Activated CD8-positive, alpha-beta T cell treated with anti-CD3 and anti-CD28 coated beads, Interleukin-2, amount 10 ng/mL, durations not matched to agents 7 days and 5 days (primary cell): ENCODE results near the gene SLC22A12. TPM values are rescaled to one million over a fixed set of nuclear protein-coding genes. Genes with fewer than 3 reads are reported as not detected.

Source experiments
- ATAC-seq: fragments of 150-1000 bp; cut with Tn5 transposase; one replicate; pipeline ENCODE4 v1.10.0; 2021; ENCODE audit warnings: moderate library complexity
- CTCF ChIA-PET: fragments of 350-600 bp; sonication (Branson Sonifier 250); formaldehyde crosslinking; loops from one replicate; lab custom pipeline; 2021; ENCODE audit warnings: antibody characterized with exemption; lab: Charles Lee
- POLR2A ChIA-PET: fragments of 350-600 bp; sonication (Branson Sonifier 250); formaldehyde crosslinking; loops from one replicate; lab custom pipeline; 2021; ENCODE audit warnings: antibody characterized with exemption; lab: Charles Lee
- DNase-seq: peaks from one replicate; pipeline ENCODE4 v3.0.0-alpha.2; 2020
- H3K27ac Mint-ChIP-seq: one replicate; pipeline ENCODE4 v1.8.0; 2021; ENCODE audit warnings: mild to moderate bottlenecking, mixed read lengths
- H3K27me3 Mint-ChIP-seq: one replicate; pipeline ENCODE4 v1.8.0; 2021; ENCODE audit warnings: low read depth, mixed read lengths
- H3K36me3 Mint-ChIP-seq: one replicate; pipeline ENCODE4 v1.8.0; 2021; ENCODE audit warnings: low read depth, mixed read lengths
- H3K4me1 Mint-ChIP-seq: one replicate; pipeline ENCODE4 v1.8.0; 2021; ENCODE audit warnings: low read depth, mixed read lengths
- H3K4me3 Mint-ChIP-seq: one replicate; pipeline ENCODE4 v1.8.0; 2021; ENCODE audit warnings: mild to moderate bottlenecking, mixed read lengths
- H3K9me3 Mint-ChIP-seq: one replicate; pipeline ENCODE4 v1.8.0; 2022; ENCODE audit warnings: mixed read lengths; ENCODE audit not compliant: insufficient read depth
- total RNA-seq, 2 experiments: library from RNA; stranded (reverse); gene quantifications; one replicate each; pipeline ENCODE4 v1.2.3, GENCODE V29; 2021

The SLC22A12 gene
- total RNA-seq, 2 experiments from 2014 or later = not detected

- DNase-seq (no peak), ATAC-seq (no peak)
- Mint-ChIP-seq H3K4me3 (no peak overlapping the region), H3K4me1 (peaks cover 16% of the 10 kb centered on the region), H3K27ac (no peak overlapping the region), H3K27me3 (peaks cover 8% of the 10 kb centered on the region), H3K36me3 (no peaks in the 10 kb centered on the region), H3K9me3 (no peaks in the 10 kb centered on the region)
- ChIA-PET POLR2A (no interaction called here), CTCF (interaction anchor here (1.1 to 1.2 kb wide), 2 partner anchors 11 to 14 kb away, joined by 3 to 4 read pairs; no protein-coding TSS in a partner anchor)
Observed at GRCh38 chr11:64638829-64639228, 47.8 kb downstream of the SLC22A12 start.

DNA sequence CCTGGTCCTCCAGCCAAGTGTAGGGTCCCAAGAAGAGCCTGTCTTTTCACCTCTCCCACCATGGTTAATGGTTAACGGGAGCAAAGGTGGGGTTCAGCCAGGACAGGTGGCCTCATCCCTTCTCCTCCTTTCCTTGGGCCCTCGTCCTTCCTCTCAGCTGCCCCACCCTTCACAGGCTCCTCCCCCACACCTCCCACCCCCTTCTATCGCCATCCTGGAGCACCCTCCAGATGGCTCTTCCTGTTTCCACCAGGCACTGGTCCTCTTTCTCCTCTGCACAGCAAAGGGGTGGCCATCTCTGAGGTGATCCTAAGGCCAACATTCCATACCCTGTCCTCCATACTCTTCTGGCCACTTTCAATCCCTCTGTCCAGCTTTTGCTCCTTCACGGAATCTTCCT, 48.9 kb downstream of the SLC22A12 start:
- no peak overlapping the region for H3K4me3 Mint-ChIP-seq
- ChIA-PET POLR2A (no interaction called here), CTCF (interaction anchor here (1.2 kb wide), 1 partner anchor 10 kb away, joined by 3 read pairs; no protein-coding TSS in a partner anchor)
- H3K4me1 Mint-ChIP-seq = peaks cover 6% of the 10 kb centered on the region
- ATAC-seq (no peak), DNase-seq (no peak)
- peaks cover 18% of the 10 kb centered on the region for H3K27me3 Mint-ChIP-seq
- H3K9me3 Mint-ChIP-seq = no peaks in the 10 kb centered on the region
- H3K36me3 Mint-ChIP-seq = no peaks in the 10 kb centered on the region
- H3K27ac Mint-ChIP-seq = no peak overlapping the region

DNA sequence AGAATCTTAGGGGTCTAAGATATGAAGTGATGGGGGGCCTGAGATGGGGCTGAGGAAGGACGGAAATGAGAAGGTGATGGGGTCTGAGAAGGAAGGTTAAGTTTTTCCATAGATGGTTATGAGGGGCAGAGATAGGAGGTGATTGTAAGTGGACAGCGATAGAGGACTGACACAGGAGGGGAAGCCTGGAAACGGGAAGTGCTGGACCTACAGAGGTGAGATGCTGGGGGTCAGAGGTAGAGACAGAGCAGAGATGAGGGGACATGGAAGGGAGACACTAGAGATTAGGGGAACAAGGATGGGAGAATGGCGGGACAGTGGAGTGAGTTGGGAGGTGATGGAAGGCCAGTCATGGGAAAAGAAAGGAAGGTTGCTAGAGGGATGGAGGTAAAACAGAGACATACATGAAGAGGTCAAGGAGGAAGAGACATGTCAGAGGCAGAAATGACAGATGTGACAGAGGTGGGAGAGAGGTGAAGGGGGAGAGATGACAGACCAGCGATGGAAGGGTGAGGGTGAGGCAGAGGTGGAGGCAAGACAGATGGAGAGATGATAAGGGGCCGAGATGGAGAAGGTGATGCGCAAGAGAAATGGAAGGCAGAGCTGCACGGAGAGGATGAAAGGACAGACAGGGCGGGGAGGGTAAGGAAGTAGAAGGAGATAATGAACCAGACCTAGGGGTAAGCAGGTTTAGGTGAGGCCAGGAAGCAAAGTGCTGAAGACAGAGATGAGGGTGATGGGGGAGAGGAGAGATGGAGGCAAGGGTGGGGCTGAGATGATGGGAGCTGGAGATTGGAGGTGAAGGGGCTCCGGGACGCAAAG, 50.8 kb downstream of the SLC22A12 start:
- no peak overlapping the region for H3K27ac Mint-ChIP-seq
- no peaks in the 10 kb centered on the region for H3K4me1 Mint-ChIP-seq
- no peak for ATAC-seq
- no peaks in the 10 kb centered on the region for H3K36me3 Mint-ChIP-seq
- DNase-seq = no peak
- H3K27me3 Mint-ChIP-seq = peaks cover 34% of the 10 kb centered on the region
- POLR2A ChIA-PET = no interaction called here
- H3K4me3 Mint-ChIP-seq = no peak overlapping the region
- H3K9me3 Mint-ChIP-seq = no peaks in the 10 kb centered on the region
- CTCF ChIA-PET = no interaction called here

- no peak for ATAC-seq
- H3K9me3 Mint-ChIP-seq = no peaks in the 10 kb centered on the region
- CTCF ChIA-PET = no interaction called here
- no peaks in the 10 kb centered on the region for H3K36me3 Mint-ChIP-seq
- no peak overlapping the region for H3K27ac Mint-ChIP-seq
- H3K4me3 Mint-ChIP-seq = no peak overlapping the region
- POLR2A ChIA-PET = no interaction called here
- H3K4me1 Mint-ChIP-seq = no peaks in the 10 kb centered on the region
- H3K27me3 Mint-ChIP-seq = peaks cover 38% of the 10 kb centered on the region
- DNase-seq = no peak
Observed at GRCh38 chr11:64642418-64642735, 51.4 kb downstream of the SLC22A12 start.

DNA sequence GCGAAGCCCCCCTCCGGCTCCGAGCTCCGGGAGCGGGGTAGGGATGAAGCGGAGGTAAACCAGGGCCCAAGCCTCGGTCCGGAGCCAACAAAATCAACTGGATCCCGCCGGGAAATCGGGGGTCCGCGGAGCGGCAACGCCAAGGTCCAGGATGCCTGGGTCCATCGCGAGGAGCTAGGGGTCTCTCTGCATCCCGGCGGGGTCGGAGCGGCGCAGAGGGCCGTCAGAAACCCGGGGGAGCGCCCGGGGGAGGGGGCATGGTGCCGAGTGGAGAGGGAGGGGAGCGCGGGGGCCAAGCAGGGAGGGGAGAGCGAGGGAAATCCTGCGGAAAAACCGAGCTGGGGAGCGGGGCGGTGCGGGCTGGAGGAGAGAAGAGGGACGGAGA, 51.8 kb downstream of the SLC22A12 start:
- DNase-seq (no peak), ATAC-seq (no peak)
- Mint-ChIP-seq H3K27ac (no peak overlapping the region), H3K27me3 (peaks cover 38% of the 10 kb centered on the region), H3K9me3 (no peaks in the 10 kb centered on the region), H3K4me1 (no peaks in the 10 kb centered on the region), H3K36me3 (no peaks in the 10 kb centered on the region), H3K4me3 (no peak overlapping the region)
- ChIA-PET POLR2A (no interaction called here), CTCF (no interaction called here)

DNA sequence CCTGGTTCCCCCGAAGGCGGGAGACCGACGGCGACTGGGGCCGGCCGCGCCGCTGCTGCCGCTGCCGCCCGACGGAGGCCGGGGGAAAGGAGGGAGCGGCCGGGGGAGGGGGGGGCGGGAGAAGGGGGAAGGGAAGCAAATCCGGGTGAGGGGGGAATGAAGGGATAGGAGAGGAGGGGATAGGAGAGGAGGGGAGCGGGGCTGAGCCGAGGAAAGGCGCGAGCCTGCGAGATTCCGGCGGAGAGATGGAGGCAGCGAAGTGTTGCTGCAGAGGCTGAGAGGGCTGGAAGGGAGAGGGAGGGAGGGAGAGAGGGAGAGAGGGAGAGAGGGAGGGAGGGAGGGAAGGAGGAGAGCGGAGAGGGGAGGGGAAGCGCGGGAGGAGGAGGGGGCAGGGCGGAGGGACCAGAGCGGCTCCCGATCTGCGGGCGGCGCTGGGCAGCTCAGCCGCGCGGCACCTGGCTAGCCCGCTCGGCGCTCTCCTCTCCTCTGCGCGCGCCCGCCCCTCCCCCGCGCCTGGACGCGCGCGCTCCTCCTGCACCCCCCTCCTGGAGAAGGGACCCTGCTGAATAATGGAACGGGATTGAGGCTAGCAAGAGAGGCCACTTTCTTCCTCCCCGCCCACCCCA, 52.3 kb downstream of the SLC22A12 start:
- Mint-ChIP-seq H3K9me3 (no peaks in the 10 kb centered on the region), H3K27ac (no peak overlapping the region), H3K27me3 (peaks cover 38% of the 10 kb centered on the region), H3K36me3 (no peaks in the 10 kb centered on the region), H3K4me3 (no peak overlapping the region), H3K4me1 (no peaks in the 10 kb centered on the region)
- no peak for ATAC-seq
- ChIA-PET CTCF (no interaction called here), POLR2A (no interaction called here)
- no peak for DNase-seq

DNA sequence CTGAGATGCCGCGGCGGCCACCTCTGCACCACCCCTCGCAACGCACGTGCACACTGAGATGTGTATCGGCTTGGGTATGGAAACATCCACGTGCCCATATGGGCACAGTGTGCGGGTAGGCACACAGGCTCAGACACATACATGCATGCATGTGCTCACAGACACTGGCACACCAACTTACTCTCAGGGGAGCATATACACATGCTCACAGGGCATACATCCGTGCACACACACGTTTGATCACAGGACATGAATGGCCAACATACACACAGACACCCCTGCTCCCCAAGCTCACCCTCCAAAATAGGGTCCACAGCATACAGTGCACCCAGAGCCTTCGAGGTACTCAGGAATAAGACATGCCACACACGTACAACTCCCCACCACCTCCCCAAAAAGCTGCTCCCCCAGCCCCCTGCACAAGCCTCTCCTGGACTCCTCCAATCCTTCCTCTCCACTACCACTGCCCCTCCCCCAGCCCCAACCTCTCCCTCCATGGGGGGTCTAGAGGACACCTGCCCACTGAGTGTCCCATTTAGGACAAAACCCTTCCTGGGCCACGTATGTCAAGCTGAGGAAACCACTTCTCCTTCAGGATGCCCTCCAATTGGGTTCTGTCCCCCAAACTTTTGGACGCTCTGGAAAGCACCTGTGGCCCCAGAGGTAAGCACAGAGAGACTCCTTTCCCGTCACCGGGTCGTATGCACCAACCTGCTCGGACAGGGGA, 53.1 kb downstream of the SLC22A12 start:
- Mint-ChIP-seq H3K27ac (no peak overlapping the region), H3K9me3 (no peaks in the 10 kb centered on the region), H3K27me3 (peaks cover 35% of the 10 kb centered on the region), H3K4me3 (no peak overlapping the region), H3K4me1 (no peaks in the 10 kb centered on the region), H3K36me3 (no peaks in the 10 kb centered on the region)
- ATAC-seq = no peak
- DNase-seq = no peak
- ChIA-PET POLR2A (no interaction called here), CTCF (interaction anchor here (1.1 to 1.3 kb wide), 4 partner anchors 9 to 194 kb away, joined by 3 to 5 read pairs (median 4); no protein-coding TSS in a partner anchor)

DNA sequence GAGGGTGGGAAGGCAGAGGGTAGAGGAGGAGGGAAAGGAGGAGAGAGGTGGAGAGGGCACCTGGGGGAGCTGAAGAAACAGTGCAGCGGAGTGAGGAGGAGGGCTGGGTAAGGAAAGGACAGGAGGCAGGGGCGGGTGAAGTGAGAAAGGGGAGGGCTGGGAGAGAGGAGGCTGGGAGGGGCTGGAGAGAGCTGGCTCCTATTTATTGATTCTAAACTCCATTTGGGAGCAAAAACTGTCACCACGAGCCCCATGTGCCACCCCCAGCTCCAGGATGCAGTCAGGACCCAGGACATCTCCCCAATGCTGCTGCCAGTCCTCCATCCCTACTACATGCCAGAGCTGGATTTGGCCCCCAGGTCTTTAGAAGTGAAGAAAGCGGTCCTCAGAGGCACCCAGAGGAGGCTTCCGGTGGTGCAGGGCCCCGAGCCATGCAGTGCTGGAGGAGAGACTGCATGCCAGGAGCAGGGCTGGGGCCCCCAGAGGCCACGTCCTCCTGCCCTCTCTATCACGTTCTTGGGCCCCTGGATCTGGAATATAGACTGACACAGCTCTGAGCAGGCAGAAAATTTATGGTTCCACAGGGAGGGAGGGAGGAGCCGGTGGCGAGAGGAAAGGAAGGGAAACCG, 53.7 kb downstream of the SLC22A12 start:
- Mint-ChIP-seq H3K36me3 (no peaks in the 10 kb centered on the region), H3K4me3 (no peak overlapping the region), H3K27ac (no peak overlapping the region), H3K9me3 (no peaks in the 10 kb centered on the region), H3K27me3 (peaks cover 35% of the 10 kb centered on the region), H3K4me1 (no peaks in the 10 kb centered on the region)
- ChIA-PET POLR2A (no interaction called here), CTCF (interaction anchor here (1.1 to 1.5 kb wide), 5 partner anchors 10 to 195 kb away, joined by 3 to 5 read pairs (median 4); no protein-coding TSS in a partner anchor)
- ATAC-seq = peak; percentile 52
- peak; percentile 36 for DNase-seq

DNA sequence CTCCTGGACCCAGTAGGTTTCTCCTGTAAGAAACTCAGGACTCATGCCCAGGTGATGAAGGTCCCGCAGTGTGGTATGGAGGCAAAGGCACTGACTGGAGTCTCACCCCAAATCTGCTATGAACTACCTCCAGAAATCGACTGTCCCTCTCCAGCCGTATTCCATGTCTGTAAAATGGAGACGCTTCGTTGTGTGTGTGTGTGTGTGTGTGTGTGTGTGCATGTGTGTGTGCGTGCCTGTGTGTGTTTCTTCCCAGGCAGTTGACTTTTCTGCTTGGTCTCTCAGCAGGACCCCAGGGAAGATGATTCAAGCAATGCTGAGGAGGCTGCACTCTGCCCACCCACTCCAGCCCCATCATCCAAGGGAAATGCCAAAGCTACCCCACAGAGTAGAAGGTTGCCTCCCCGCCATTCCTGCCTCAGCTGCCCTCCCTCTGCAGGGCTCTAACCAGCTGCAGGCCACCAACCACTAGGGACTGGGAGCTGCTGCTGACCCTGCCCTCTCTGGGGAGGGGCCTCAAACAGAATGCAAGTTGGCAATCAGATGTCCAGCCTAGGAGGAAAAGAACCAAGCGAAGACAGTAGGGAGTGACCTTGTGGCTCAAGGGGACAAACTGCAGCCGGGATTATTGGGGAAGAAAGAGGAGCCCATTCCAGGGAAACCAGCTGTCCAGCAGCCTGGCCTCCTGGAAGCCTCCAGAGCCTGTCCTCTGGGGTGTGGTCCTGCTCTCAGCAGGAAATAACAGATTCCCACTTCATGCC, 56.2 kb downstream of the SLC22A12 start:
- DNase-seq (no peak), ATAC-seq (no peak)
- ChIA-PET CTCF (interaction anchor here (1.5 kb wide), 1 partner anchor 198 kb away, joined by 4 read pairs; no protein-coding TSS in a partner anchor), POLR2A (interaction anchor here (0.6 kb wide), 1 partner anchor 237 kb away, joined by 3 read pairs; no protein-coding TSS in a partner anchor)
- H3K9me3 Mint-ChIP-seq = no peaks in the 10 kb centered on the region
- no peaks in the 10 kb centered on the region for H3K36me3 Mint-ChIP-seq
- H3K4me1 Mint-ChIP-seq = no peaks in the 10 kb centered on the region
- H3K4me3 Mint-ChIP-seq = no peak overlapping the region
- no peak overlapping the region for H3K27ac Mint-ChIP-seq
- peaks cover 35% of the 10 kb centered on the region for H3K27me3 Mint-ChIP-seq

GRCh38 chr11:64648551-64648950, 57.5 kb downstream of the SLC22A12 start:
- H3K36me3 Mint-ChIP-seq = no peaks in the 10 kb centered on the region
- no peaks in the 10 kb centered on the region for H3K9me3 Mint-ChIP-seq
- H3K27me3 Mint-ChIP-seq = peaks cover 34% of the 10 kb centered on the region
- no peak overlapping the region for H3K27ac Mint-ChIP-seq
- ATAC-seq (no peak), DNase-seq (no peak)
- no peak overlapping the region for H3K4me3 Mint-ChIP-seq
- ChIA-PET POLR2A (no interaction called here), CTCF (interaction anchor here (1.3 to 2.7 kb wide), 5 partner anchors 17 to 289 kb away, joined by 3 to 14 read pairs (median 5); partner anchors contain the start of gene RPS6KA4)
- H3K4me1 Mint-ChIP-seq = no peaks in the 10 kb centered on the region

GRCh38 chr11:64649291-64649697, 58.3 kb downstream of the SLC22A12 start:
- no peak for ATAC-seq

More at GRCh38 chr11:64649291-64649697, 58.3 kb downstream of the SLC22A12 start:
- POLR2A ChIA-PET = no interaction called here
- H3K36me3 Mint-ChIP-seq = no peaks in the 10 kb centered on the region
- no peaks in the 10 kb centered on the region for H3K9me3 Mint-ChIP-seq
- H3K4me3 Mint-ChIP-seq = no peak overlapping the region
- peak; percentile 37 for DNase-seq
- CTCF ChIA-PET = interaction anchor here (0.7 to 2.7 kb wide), 11 partner anchors 15 to 290 kb away, joined by 3 to 14 read pairs (median 5); partner anchors contain the start of gene RPS6KA4
- H3K4me1 Mint-ChIP-seq = no peaks in the 10 kb centered on the region
- H3K27ac Mint-ChIP-seq = no peak overlapping the region
- H3K27me3 Mint-ChIP-seq = peaks cover 28% of the 10 kb centered on the region
